LNCAP (cell line): ENCODE results near the gene MYMX.

Source experiments
- CTCF ChIP-seq: fragments of 450-650 bp; IDR thresholded peaks from 2 replicates; pipeline ENCODE4 v1.5.1; 2017; ENCODE audit warnings: mild to moderate bottlenecking

Gene MYMX

GRCh38 chr6:44216677-44217331, at the start of gene MYMX:
TSS of gene MYMX (plus strand) at chr6:44216926. CDS start at chr6:44217472, 546 bp downstream.
- TF ChIP-seq CTCF, result no peak

- no peak for TF ChIP-seq CTCF
Measured at GRCh38 chr6:44167567-44167966, 49.2 kb upstream of the MYMX start.

- TF ChIP-seq CTCF, result no peak
Measured at GRCh38 chr6:44169154-44169553, 47.6 kb upstream of the MYMX start.

GRCh38 chr6:44169886-44170570, 46.7 kb upstream of the MYMX start:
- no peak for TF ChIP-seq CTCF

- no peak for TF ChIP-seq CTCF
Measured at GRCh38 chr6:44171899-44172546, 44.7 kb upstream of the MYMX start.

GRCh38 chr6:44172731-44173500, 43.8 kb upstream of the MYMX start:
- TF ChIP-seq CTCF, result peak; percentile 79

GRCh38 chr6:44176130-44176761, 40.5 kb upstream of the MYMX start:
- no peak for TF ChIP-seq CTCF
